ENCODE results near the gene LENG1. TPM values are rescaled to one million over a fixed set of nuclear protein-coding genes. Genes with fewer than 3 reads are reported as not detected.

The LENG1 gene
- total and polyA plus RNA-seq, 2 donors (not counting 3 experiments of a cell fraction or from before 2014, with no cell fraction given) = 3.0 to 5.0 TPM

- intact Hi-C loops (cut with micrococcal nuclease) (no loop called here), dilution Hi-C loops (cut with MboI; ENCODE audit: extremely low pct_ligation_motif_present, low sequenced_read_pairs) (no loop called here)
- FAIRE-seq (no peak), DNase-seq (ENCODE audit: low read depth, low spot score) (no peak)
- Histone ChIP-seq H3K9me1 (replicated peaks; ENCODE audit: control insufficient read depth, extremely low read depth, insufficient read depth, low read length) (no peaks in the 10 kb centered on the region), H3K4me2 (ENCODE audit: insufficient read depth, low read length) (no peak overlapping the region), H4K20me1 (replicated peaks; ENCODE audit: control insufficient read depth, extremely low read depth, insufficient read depth, low read length) (no peaks in the 10 kb centered on the region), H3K4me1 (ENCODE audit: control insufficient read depth, extremely low read depth, insufficient read depth, low read length) (no peaks in the 10 kb centered on the region), H3K9me3 (replicated peaks; ENCODE audit: control insufficient read depth, insufficient read depth, low read length) (no peaks in the 10 kb centered on the region), H3K36me3 (ENCODE audit: control insufficient read depth in 2 of 2, extremely low read depth in 1 of 2, insufficient read depth in 2 of 2, low read length in 2 of 2) (peaks cover 15 to 73% of the 10 kb centered on the region in 2 experiments), H3K27me3 (ENCODE audit: control insufficient read depth in 2 of 2, insufficient read depth in 2 of 2, low read length in 2 of 2) (no peaks in the 10 kb centered on the region), H3K27ac (ENCODE audit: insufficient read depth, low read depth, low read length) (no peak overlapping the region), H3K9ac (replicated peaks; ENCODE audit: extremely low read depth, insufficient read depth, low read length) (no peak overlapping the region), H3K4me3 (replicated peaks in 1 of 3; ENCODE audit: insufficient read depth in 1 of 3, low read depth in 1 of 3, low read length in 3 of 3) (no peak overlapping the region), H2AFZ (ENCODE audit: low read depth, low read length) (no peak overlapping the region), H3K79me2 (ENCODE audit: control insufficient read depth, insufficient read depth, low read length) (no peaks in the 10 kb centered on the region)
- CTCF ChIA-PET = no interaction called here
- no peak for TF ChIP-seq POLR2A (IDR thresholded peaks at IDR 0.05; ENCODE audit: low read depth, low read length)
- TF ChIP-seq, protein P1, sequence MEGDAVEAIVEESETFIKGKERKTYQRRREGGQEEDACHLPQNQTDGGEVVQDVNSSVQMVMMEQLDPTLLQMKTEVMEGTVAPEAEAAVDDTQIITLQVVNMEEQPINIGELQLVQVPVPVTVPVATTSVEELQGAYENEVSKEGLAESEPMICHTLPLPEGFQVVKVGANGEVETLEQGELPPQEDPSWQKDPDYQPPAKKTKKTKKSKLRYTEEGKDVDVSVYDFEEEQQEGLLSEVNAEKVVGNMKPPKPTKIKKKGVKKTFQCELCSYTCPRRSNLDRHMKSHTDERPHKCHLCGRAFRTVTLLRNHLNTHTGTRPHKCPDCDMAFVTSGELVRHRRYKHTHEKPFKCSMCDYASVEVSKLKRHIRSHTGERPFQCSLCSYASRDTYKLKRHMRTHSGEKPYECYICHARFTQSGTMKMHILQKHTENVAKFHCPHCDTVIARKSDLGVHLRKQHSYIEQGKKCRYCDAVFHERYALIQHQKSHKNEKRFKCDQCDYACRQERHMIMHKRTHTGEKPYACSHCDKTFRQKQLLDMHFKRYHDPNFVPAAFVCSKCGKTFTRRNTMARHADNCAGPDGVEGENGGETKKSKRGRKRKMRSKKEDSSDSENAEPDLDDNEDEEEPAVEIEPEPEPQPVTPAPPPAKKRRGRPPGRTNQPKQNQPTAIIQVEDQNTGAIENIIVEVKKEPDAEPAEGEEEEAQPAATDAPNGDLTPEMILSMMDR (IDR thresholded peaks at IDR 0.05; ENCODE audit: extremely low read depth in 1 of 2, insufficient read depth in 1 of 2, low read depth in 1 of 2, low read length in 2 of 2) = no peak
- no peak for TF ChIP-seq EZH2 (IDR thresholded peaks at IDR 0.05; ENCODE audit: borderline replicate concordance, low read depth, low read length, severe bottlenecking)
- no peak for TF ChIP-seq JUN (IDR thresholded peaks at IDR 0.05; ENCODE audit: borderline replicate concordance, insufficient read depth, insufficient read length, low read depth)
- no peak for TF ChIP-seq MYC (IDR thresholded peaks at IDR 0.05; ENCODE audit: low read depth, low read length)
- no peak for TF ChIP-seq GATA2 (IDR thresholded peaks at IDR 0.05; ENCODE audit: insufficient read depth, insufficient read length, low read depth, low read length)
- TF ChIP-seq FOS (IDR thresholded peaks at IDR 0.05; ENCODE audit: borderline replicate concordance, insufficient read depth, low read length) = no peak
- no peak for TF ChIP-seq POLR2AphosphoS5 (IDR thresholded peaks at IDR 0.05; ENCODE audit: insufficient read depth, low read depth, low read length)
- no peak for TF ChIP-seq MAX (IDR thresholded peaks at IDR 0.05; ENCODE audit: insufficient read depth, insufficient read length)
- POLR2A ChIA-PET = interaction anchor here (1.5 kb wide), 1 partner anchor 14 kb away, joined by 7 read pairs; the partner anchor contains the start of gene CNOT3
- no TSS peak for BruUV-seq (replicated peaks)
Measured at GRCh38 chr19:54151362-54152035, 8.0 kb downstream of the LENG1 start.
